ENCODE measurements around the gene DHRS3.

Gene DHRS3

GRCh38 chr1:12637693-12638092, 19.7 kb upstream of the DHRS3 start:
- DNase-seq, result no peak

- no peak for DNase-seq
These were observed 18.3 kb upstream of the DHRS3 start for GRCh38 chr1:12636098-12636950.

DNA sequence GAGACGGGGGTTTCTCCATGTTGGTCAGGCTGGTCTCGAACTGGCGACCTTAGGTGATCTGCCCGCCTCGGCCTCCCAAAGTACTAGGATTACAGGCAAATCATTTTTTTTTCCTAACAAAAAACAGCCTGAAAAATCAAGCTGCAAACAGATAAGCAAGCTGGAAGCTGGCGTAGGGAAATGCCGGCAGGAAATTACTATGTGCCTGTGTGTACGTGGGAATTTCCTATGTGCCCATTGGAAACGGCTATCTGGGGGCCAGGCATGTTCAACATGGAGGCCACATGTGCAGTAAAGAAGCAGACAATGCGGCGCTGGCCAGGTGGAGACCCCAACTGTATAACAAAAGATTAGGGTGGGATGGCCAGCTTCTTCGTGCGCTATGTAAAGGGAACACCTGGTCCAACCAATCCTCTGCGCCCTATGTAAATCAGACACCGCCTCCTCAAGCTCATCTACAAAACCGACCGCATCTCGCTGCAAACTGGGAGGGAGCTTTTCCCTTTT, 16.7 kb upstream of the DHRS3 start:
- no peak for DNase-seq

DNA sequence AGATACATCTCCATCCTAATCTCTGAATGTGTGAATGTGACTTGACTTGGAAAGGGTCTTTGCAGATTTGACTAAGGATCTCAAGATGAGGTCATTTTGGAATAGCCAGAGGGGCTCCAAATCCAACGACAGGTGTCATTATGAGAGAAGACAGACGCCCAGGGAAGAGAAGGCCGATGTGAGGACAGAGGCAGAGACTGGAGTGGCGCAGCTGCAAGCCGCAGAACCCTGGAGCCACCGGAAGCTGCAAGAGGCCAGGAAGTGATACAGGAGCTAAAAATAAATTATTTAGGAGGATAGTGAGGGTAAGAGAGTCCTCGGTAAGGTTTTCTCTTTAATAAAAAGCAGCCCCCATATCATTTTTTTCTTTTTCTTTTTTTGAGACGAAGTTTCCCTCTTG, 16.1 kb upstream of the DHRS3 start:
- no peak for DNase-seq

DNA sequence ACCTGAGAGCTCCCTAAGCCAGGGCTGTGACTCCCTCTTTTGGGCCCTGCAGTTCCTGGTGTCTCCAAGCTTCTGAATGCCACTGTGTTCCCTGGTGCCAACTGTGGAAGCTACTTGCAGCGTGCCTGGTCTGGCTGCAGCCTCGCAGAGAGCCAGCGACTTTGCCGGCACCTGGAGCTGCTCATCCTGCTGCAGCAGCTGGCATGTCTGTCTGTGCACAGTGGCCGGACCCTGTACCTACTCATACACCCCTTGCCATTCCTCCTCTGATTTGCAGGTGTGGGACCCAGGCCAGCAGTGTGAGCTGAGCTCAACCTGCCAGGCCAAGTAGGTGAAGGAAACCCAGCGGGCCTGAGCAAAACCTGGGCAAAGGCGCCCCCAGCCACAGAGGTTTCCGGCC, 13.6 kb upstream of the DHRS3 start:
- DNase-seq, result no peak

GRCh38 chr1:12630946-12631530, 13.0 kb upstream of the DHRS3 start:
- DNase-seq, result no peak

- no peak for DNase-seq
These were observed 12.2 kb upstream of the DHRS3 start for GRCh38 chr1:12629985-12630760.

GRCh38 chr1:12629511-12629956, 11.5 kb upstream of the DHRS3 start:
- DNase-seq, result no peak

DNA sequence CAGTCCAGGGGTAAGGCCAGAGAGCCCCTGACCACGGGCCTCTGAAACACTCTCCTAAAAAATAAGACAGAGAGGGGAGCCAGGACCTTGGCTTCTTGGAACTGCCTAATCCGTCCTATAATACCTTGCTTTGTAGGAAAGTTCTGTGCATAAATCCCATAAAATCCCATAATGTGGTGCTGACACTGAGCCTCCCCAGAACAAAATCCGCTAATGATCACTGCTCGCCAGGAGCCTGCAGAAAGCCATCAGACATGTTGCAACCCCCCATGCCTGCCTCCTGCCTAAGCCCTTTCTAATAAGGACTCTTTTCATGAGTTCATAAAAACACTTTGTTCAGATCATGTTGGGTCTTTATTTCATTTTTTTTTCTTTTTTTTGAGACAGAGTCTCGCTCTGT, 9.3 kb upstream of the DHRS3 start:
- no peak for DNase-seq

GRCh38 chr1:12626888-12627287, 8.9 kb upstream of the DHRS3 start:
- DNase-seq, result no peak

DNA sequence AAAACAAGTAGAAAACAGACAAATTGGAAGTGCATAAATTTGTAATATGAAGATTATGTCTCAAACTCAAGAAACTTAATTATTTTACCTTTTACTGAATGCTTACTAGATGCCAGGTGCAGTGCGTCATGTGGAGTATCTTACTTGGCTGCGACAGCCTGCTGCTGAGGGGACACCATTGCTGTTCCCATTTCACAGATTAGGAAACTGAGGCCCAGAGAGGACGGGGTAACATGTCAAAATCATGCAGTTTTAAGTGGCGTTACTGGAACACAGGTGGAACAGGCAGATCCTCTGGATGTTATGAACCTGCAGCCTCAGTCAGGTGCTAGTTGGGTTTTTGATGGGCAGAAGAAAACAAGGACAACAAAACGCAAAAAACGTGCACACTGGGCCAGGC, 7.3 kb upstream of the DHRS3 start:
- DNase-seq, result no peak

DNA sequence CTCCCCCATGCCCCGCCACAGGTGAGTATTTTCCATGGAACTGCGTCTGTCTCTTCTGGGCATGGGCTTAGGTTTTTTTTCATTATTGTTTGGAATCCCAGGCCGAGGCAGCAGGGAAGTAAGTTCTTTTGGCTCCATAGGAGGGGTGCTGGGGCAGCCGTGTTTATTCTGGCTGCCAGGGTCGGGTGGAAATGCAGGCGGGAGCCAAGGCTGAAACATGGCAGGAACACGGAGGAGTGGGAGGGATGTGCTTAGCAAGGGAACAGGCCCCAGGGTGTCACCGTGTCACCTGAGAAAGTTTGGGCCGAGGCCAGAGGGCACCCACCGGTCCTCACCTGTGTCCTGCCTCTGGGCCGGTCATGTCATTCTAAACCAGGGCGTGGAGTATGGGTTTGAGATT, 4.5 kb upstream of the DHRS3 start:
- DNase-seq, result no peak

GRCh38 chr1:12621346-12622335, 3.6 kb upstream of the DHRS3 start:
- no peak for DNase-seq

GRCh38 chr1:12620931-12621330, 2.9 kb upstream of the DHRS3 start:
- no peak for DNase-seq

GRCh38 chr1:12620488-12620865, 2.5 kb upstream of the DHRS3 start:
- DNase-seq, result peak; percentile 48

GRCh38 chr1:12619792-12620487, 1.9 kb upstream of the DHRS3 start:
- peak; percentile 81 for DNase-seq

DNA sequence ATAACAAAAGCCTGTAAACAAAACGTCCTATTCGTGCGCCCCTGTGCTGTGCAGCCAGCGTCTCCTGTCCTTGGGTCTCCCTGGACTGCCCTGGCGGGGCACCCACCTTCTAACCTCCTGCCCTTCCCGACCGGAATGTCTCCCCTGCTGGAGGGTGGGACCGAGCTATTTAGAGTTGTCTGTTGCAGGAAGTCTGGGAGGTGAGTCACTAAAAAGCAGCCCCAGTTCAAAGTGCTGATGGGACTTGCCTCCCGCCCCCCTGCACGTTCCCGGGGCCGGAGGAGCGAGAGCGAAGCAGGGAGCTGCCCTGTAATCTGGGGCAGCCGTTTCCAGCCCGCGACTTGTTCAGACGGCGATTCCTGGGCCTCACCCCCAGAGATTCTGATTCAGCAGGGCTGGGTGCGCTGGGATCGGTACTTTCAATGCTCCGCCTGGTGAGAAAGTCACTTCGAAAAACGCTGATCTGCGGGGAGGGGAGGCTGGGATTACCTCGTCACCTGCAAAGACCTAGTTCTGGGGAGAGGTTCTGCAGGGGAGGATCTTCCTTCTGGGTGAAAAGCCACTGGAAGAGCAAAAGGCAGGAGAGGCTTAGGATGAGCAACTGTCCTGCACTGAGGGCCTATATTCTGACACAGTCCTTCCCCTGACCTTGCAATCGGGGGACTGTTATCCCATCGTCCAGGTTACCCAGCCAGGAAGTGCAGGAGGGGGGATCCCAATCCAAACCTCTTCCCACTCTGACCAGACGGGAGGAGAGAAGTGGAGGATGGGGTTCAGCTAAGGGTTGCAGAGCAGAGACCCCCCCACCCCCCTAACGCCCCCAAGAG, 1.2 kb upstream of the DHRS3 start:
- DNase-seq, result peak; percentile 56

DNA sequence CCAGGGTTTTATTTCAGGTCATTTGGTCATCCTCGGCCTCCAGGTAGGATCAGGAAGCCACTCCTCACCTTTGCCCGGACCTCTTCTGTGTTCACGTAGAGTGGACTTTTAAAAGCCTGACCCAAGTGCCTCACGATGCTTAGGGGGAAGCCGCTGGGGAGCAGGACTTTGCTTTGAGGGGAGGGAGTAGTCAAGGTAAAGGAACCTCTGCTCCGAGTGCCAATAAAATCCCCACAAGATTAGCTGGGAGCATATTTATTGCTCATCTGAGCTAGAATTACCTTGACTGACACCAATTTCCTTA, 603 bp upstream of the DHRS3 start:
- DNase-seq, result no peak

DNA sequence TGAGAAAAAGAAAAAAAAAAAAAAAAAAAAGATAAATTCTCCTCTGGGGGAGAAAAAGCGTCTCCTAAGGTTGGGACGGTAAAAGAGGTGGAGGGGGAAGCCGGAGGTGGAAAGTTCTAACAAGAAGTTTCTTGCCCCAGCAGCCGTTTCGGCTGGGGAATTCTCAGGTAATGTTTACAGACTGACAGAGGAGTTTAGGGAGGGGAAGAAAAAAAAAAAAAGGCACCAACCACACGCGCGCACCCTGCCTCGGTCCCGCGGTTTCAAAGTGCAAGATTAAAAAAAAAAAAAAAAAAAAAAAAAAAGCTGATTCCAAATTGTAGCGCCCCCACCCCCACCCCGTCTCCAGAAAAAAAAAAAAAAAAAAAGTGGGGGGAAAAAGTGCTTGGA, 504 bp downstream of the DHRS3 start:
- peak; percentile 63 for DNase-seq

- peak; percentile 12 for DNase-seq
These were observed 1.2 kb downstream of the DHRS3 start for GRCh38 chr1:12616709-12617373.

All from CD4-positive, alpha-beta T cell treated with Interleukin-17A for 1 hour (primary cell).